Ectodermal cell (in vitro differentiated cells): ENCODE measurements around the gene TM6SF1.

ENCODE experiments used
- H3K27ac ChIP-seq: 2 replicates; pipeline ENCODE4 v1.7.0; 2013; ENCODE audit warnings: mild to moderate bottlenecking, low read depth, low read length; ENCODE audit not compliant: insufficient read depth, poor library complexity, severe bottlenecking
- H3K27me3 ChIP-seq: 2 replicates; pipeline ENCODE4 v1.7.0; 2013; ENCODE audit warnings: mild to moderate bottlenecking, low read length; ENCODE audit not compliant: insufficient read depth, control insufficient read depth, poor library complexity, severe bottlenecking
- H3K36me3 ChIP-seq: one replicate; pipeline ENCODE4 v1.7.0; 2013; ENCODE audit warnings: low read length; ENCODE audit not compliant: control insufficient read depth, insufficient read depth
- H3K4me1 ChIP-seq: one replicate; pipeline ENCODE4 v1.7.0; 2013; ENCODE audit warnings: low read length; ENCODE audit not compliant: control insufficient read depth, insufficient read depth
- H3K4me3 ChIP-seq: 2 replicates; pipeline ENCODE4 v1.7.0; 2013; ENCODE audit warnings: low read depth, low read length, control low read depth; ENCODE audit not compliant: insufficient read depth
- H3K9me3 ChIP-seq: 2 replicates; pipeline ENCODE4 v1.7.0; 2013; ENCODE audit warnings: mild to moderate bottlenecking, low read length, moderate library complexity; ENCODE audit not compliant: control insufficient read depth
- WGBS, 2 experiments: methylation state at CpG; one replicate each; pipeline ENCODE4 v1.1.7; 2013; ENCODE audit warnings: missing lambda C conversion rate in 2 of 2; 5-methylcytosine and 5-hydroxymethylcytosine counted together

The TM6SF1 gene

GRCh38 chr15:83107841-83108181 is 366 bp downstream of the TM6SF1 start:
- H3K4me1 ChIP-seq, result no peaks in the 10 kb centered on the region
- H3K27ac ChIP-seq, result no peak overlapping the region
- H3K4me3 ChIP-seq, result peak overlapping the region; percentile 37
- 39% methylated on average over 30 of the region's 30 CpGs for WGBS, 2 experiments
- H3K9me3 ChIP-seq, result no peaks in the 10 kb centered on the region
- H3K27me3 ChIP-seq, result peaks cover 43% of the 10 kb centered on the region
- no peaks in the 10 kb centered on the region for H3K36me3 ChIP-seq

GRCh38 chr15:83108266-83109219 is 1.1 kb downstream of the TM6SF1 start:
- Histone ChIP-seq H3K36me3 (no peaks in the 10 kb centered on the region), H3K27ac (no peak overlapping the region), H3K4me3 (no peak overlapping the region), H3K4me1 (no peaks in the 10 kb centered on the region), H3K9me3 (no peaks in the 10 kb centered on the region), H3K27me3 (peaks cover 43% of the 10 kb centered on the region)
- 85 to 87% methylated on average over 21 of the region's 21 CpGs for WGBS, 2 experiments

- no peaks in the 10 kb centered on the region for H3K4me1 ChIP-seq
- H3K27ac ChIP-seq, result no peak overlapping the region
- 88 to 91% methylated on average over 12 of the region's 12 CpGs for whole genome bisulfite sequencing, 2 experiments
- H3K27me3 ChIP-seq, result peaks cover 43% of the 10 kb centered on the region
- H3K4me3 ChIP-seq, result no peak overlapping the region
- no peaks in the 10 kb centered on the region for H3K9me3 ChIP-seq
- H3K36me3 ChIP-seq, result no peaks in the 10 kb centered on the region
These were observed 2.1 kb downstream of the TM6SF1 start for GRCh38 chr15:83109532-83109931.

- H3K27me3 ChIP-seq, result peaks cover 43% of the 10 kb centered on the region
- H3K9me3 ChIP-seq, result no peaks in the 10 kb centered on the region
- H3K4me3 ChIP-seq, result no peak overlapping the region
- WGBS, 2 experiments, result 87 to 92% methylated on average over 3 of the region's 3 CpGs
- H3K27ac ChIP-seq, result no peak overlapping the region
- no peaks in the 10 kb centered on the region for H3K4me1 ChIP-seq
- no peaks in the 10 kb centered on the region for H3K36me3 ChIP-seq
These were observed 2.9 kb downstream of the TM6SF1 start for GRCh38 chr15:83110381-83110780.

GRCh38 chr15:83111149-83111548 is 3.7 kb downstream of the TM6SF1 start:
- Histone ChIP-seq H3K36me3 (no peaks in the 10 kb centered on the region), H3K9me3 (no peaks in the 10 kb centered on the region), H3K27me3 (peaks cover 43% of the 10 kb centered on the region), H3K27ac (no peak overlapping the region), H3K4me1 (no peaks in the 10 kb centered on the region), H3K4me3 (no peak overlapping the region)
- WGBS, 2 experiments, result 91 to 96% methylated on average over 3 of the region's 3 CpGs

- 89 to 90% methylated on average over 8 of the region's 8 CpGs for WGBS, 2 experiments
- Histone ChIP-seq H3K4me3 (no peak overlapping the region), H3K36me3 (no peaks in the 10 kb centered on the region), H3K4me1 (no peaks in the 10 kb centered on the region), H3K9me3 (no peaks in the 10 kb centered on the region), H3K27ac (no peak overlapping the region), H3K27me3 (peaks cover 32% of the 10 kb centered on the region)
These were observed 4.9 kb downstream of the TM6SF1 start for GRCh38 chr15:83112233-83112955.

- Histone ChIP-seq H3K36me3 (no peaks in the 10 kb centered on the region), H3K4me3 (no peak overlapping the region), H3K27ac (no peak overlapping the region), H3K4me1 (no peaks in the 10 kb centered on the region), H3K9me3 (no peaks in the 10 kb centered on the region), H3K27me3 (peaks cover 27% of the 10 kb centered on the region)
- 84 to 86% methylated on average over 3 of the region's 3 CpGs for WGBS, 2 experiments
These were observed 5.5 kb downstream of the TM6SF1 start for GRCh38 chr15:83112956-83113299.

GRCh38 chr15:83113881-83114674 is 6.6 kb downstream of the TM6SF1 start:
- Histone ChIP-seq H3K27me3 (peaks cover 15% of the 10 kb centered on the region), H3K27ac (no peak overlapping the region), H3K4me3 (no peak overlapping the region), H3K9me3 (no peaks in the 10 kb centered on the region), H3K4me1 (no peaks in the 10 kb centered on the region), H3K36me3 (no peaks in the 10 kb centered on the region)
- WGBS, 2 experiments, result 91 to 93% methylated on average over 5 of the region's 5 CpGs

GRCh38 chr15:83114856-83115255 is 7.4 kb downstream of the TM6SF1 start:
- Histone ChIP-seq H3K9me3 (no peaks in the 10 kb centered on the region), H3K4me1 (no peaks in the 10 kb centered on the region), H3K27ac (no peak overlapping the region), H3K36me3 (no peaks in the 10 kb centered on the region), H3K4me3 (no peak overlapping the region), H3K27me3 (peaks cover 7% of the 10 kb centered on the region)
- 92 to 95% methylated on average over 6 of the region's 6 CpGs for WGBS, 2 experiments

- no peak overlapping the region for H3K27ac ChIP-seq
- peaks cover 4% of the 10 kb centered on the region for H3K27me3 ChIP-seq
- H3K36me3 ChIP-seq, result no peaks in the 10 kb centered on the region
- no peaks in the 10 kb centered on the region for H3K9me3 ChIP-seq
- H3K4me3 ChIP-seq, result no peak overlapping the region
- WGBS, 2 experiments, result 88 to 95% methylated on average over 3 of the region's 3 CpGs
- H3K4me1 ChIP-seq, result no peaks in the 10 kb centered on the region
These were observed 8.0 kb downstream of the TM6SF1 start for GRCh38 chr15:83115410-83115809.
